Endodermal cell (in vitro differentiated cells): ENCODE data around the gene GON4L. TPM values are rescaled to one million over a fixed set of nuclear protein-coding genes. Genes with fewer than 3 reads are reported as not detected.
"Not testable (repeated sequence)": the region's sequence is repeated elsewhere in the genome, so short reads cannot be mapped to it uniquely, and the experiment has no call there.

ENCODE experiments used
- DNase-seq: peaks from one replicate; pipeline ENCODE4 v3.0.0-alpha.2; 2017
- H3K27ac ChIP-seq: 2 replicates; pipeline ENCODE4 v1.5.1; 2013; ENCODE audit warnings: mild to moderate bottlenecking, low read depth, low read length, moderate library complexity
- H3K27me3 ChIP-seq: 2 replicates; pipeline ENCODE4 v1.6.1; 2013; ENCODE audit warnings: mild to moderate bottlenecking, low read length, moderate library complexity; ENCODE audit not compliant: insufficient read depth, control insufficient read depth, poor library complexity, severe bottlenecking
- H3K36me3 ChIP-seq: 2 replicates; pipeline ENCODE4 v1.7.0; 2013; ENCODE audit warnings: mild to moderate bottlenecking, low read length, moderate library complexity; ENCODE audit not compliant: control insufficient read depth, insufficient read depth
- H3K4me1 ChIP-seq: one replicate; pipeline ENCODE4 v1.7.0; 2013; ENCODE audit warnings: low read length; ENCODE audit not compliant: control insufficient read depth, insufficient read depth
- H3K4me3 ChIP-seq: 2 replicates; pipeline ENCODE4 v1.5.1; 2013; ENCODE audit warnings: mild to moderate bottlenecking, low read length, moderate library complexity
- H3K9ac ChIP-seq: 2 replicates; pipeline ENCODE4 v1.6.1; 2013; ENCODE audit warnings: mild to moderate bottlenecking, low read length, moderate library complexity; ENCODE audit not compliant: poor library complexity, severe bottlenecking; ENCODE audit errors: extremely low read depth
- H3K9me3 ChIP-seq: 2 replicates; pipeline ENCODE4 v1.6.1; 2013; ENCODE audit warnings: mild to moderate bottlenecking, low read length, moderate library complexity; ENCODE audit not compliant: control insufficient read depth
- H3K27ac Mint-ChIP-seq: 2 replicates; pipeline ENCODE4 v1.8.0; 2020; ENCODE audit warnings: mixed read lengths
- H3K27me3 Mint-ChIP-seq: 2 replicates; pipeline ENCODE4 v1.8.0; 2021; ENCODE audit warnings: mild to moderate bottlenecking, mixed read lengths; ENCODE audit not compliant: insufficient read depth
- H3K36me3 Mint-ChIP-seq: 2 replicates; pipeline ENCODE4 v1.8.0; 2020; ENCODE audit warnings: low read depth, mixed read lengths
- H3K4me1 Mint-ChIP-seq: 2 replicates; pipeline ENCODE4 v1.8.0; 2020; ENCODE audit warnings: mixed read lengths
- H3K4me3 Mint-ChIP-seq: 2 replicates; pipeline ENCODE4 v1.8.0; 2020; ENCODE audit warnings: mild to moderate bottlenecking, moderate library complexity, mixed read lengths
- H3K9me3 Mint-ChIP-seq: 2 replicates; pipeline ENCODE4 v1.8.0; 2020; ENCODE audit warnings: mild to moderate bottlenecking, mixed read lengths
- WGBS, 2 experiments: methylation state at CpG; one replicate each; pipeline versions ENCODE4 v1.1.5 to v1.1.7; 2013; ENCODE audit warnings: missing lambda C conversion rate in 2 of 2, mixed read lengths in 1 of 2; ENCODE audit not compliant: insufficient coverage in 1 of 2, insufficient read length in 1 of 2; 5-methylcytosine and 5-hydroxymethylcytosine counted together
- total RNA-seq, 2 donors: library from RNA; stranded (reverse); fragmentation: NEBNext Ultra II Directional in 1 of 2; extraction: Animal tissue kit (Norgen Biotek cat#: 25700) in 1 of 2; gene quantifications; 2 replicates in 1 of 2; 3 replicates in 1 of 2; pipeline ENCODE4 v1.2.1, GENCODE V29; 2021
- TF ChIP-seq, protein P1 (sequence below): fragments of 200-600 bp; sonication (generic); conservative IDR thresholded peaks from 2 replicates; pipeline ENCODE4 v1.5.0; 2021; ENCODE audit warnings: antibody characterized with exemption, mild to moderate bottlenecking

Gene GON4L
- total RNA-seq, 2 donors from 2014 or later = 62.7 to 64.6 TPM

DNA sequence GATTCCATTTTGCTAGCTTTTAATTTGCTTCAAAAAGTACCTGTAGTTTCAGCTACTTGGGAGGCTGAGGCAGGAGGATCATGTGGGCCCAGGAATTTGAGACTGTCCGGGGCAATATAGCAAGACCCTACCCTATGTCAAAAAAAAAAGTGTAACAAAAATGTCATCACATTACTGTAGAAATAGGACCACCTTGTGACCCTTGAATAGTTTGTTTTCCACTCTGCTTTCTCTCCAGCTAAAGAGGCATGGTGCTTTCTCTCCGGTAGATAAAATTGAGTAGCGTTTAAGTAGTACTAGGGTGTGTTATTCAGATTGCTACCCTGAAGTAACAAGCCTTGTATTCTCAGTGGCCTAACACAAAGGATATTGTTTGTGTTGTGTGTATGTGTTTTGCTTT is 144.4 kb downstream of the GON4L start:
- peaks cover 53% of the 10 kb centered on the region for H3K36me3 ChIP-seq
- H3K27me3 ChIP-seq, H3K4me3 Mint-ChIP-seq, H3K27me3 Mint-ChIP-seq, H3K4me3 ChIP-seq, H3K4me1 ChIP-seq, H3K9ac ChIP-seq, H3K27ac ChIP-seq, H3K27ac Mint-ChIP-seq, H3K4me1 Mint-ChIP-seq, DNase-seq: not testable (repeated sequence)
- TF ChIP-seq, protein P1, sequence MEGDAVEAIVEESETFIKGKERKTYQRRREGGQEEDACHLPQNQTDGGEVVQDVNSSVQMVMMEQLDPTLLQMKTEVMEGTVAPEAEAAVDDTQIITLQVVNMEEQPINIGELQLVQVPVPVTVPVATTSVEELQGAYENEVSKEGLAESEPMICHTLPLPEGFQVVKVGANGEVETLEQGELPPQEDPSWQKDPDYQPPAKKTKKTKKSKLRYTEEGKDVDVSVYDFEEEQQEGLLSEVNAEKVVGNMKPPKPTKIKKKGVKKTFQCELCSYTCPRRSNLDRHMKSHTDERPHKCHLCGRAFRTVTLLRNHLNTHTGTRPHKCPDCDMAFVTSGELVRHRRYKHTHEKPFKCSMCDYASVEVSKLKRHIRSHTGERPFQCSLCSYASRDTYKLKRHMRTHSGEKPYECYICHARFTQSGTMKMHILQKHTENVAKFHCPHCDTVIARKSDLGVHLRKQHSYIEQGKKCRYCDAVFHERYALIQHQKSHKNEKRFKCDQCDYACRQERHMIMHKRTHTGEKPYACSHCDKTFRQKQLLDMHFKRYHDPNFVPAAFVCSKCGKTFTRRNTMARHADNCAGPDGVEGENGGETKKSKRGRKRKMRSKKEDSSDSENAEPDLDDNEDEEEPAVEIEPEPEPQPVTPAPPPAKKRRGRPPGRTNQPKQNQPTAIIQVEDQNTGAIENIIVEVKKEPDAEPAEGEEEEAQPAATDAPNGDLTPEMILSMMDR = peak; percentile 53
- H3K9me3 ChIP-seq = peaks cover 13% of the 10 kb centered on the region
- Mint-ChIP-seq H3K9me3 (peaks cover 12% of the 10 kb centered on the region), H3K36me3 (peaks cover 67% of the 10 kb centered on the region)
- 93 to 100% methylated on average over 1 to 3 of the region's 3 CpGs for WGBS, 2 experiments

DNA sequence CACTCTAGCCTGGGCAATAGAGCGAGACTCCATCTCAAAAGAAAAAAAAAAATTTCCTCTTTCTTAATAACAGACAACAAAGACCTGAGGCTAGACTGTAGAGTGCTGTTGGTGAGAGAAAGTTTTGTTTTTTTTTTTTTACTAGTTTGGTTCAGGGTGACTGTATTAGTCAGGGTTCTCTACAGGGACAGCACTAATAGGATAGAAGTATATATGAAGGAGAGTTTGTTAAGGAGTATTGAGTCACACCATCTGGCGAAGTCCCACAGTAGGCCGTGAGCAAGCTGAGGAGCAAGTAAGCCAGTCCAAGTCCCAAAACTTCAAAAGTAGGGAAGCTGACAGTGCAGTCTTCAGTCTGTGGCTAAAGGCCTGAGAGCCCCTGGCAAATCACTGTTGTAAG is 145.6 kb downstream of the GON4L start:
- H3K4me3 ChIP-seq, H3K4me1 Mint-ChIP-seq, H3K4me1 ChIP-seq, H3K4me3 Mint-ChIP-seq, H3K9ac ChIP-seq, H3K27me3 Mint-ChIP-seq, H3K27ac ChIP-seq, DNase-seq, H3K27me3 ChIP-seq: not testable (repeated sequence)
- Histone ChIP-seq H3K9me3 (peaks cover 13% of the 10 kb centered on the region), H3K36me3 (peaks cover 41% of the 10 kb centered on the region)
- Mint-ChIP-seq H3K9me3 (peaks cover 14% of the 10 kb centered on the region), H3K27ac (peak overlapping the region; percentile 64), H3K36me3 (peaks cover 60% of the 10 kb centered on the region)
- 100% methylated on average over 2 of the region's 3 CpGs; no CpG with 5 or more reads in 1 of the 2 experiments for WGBS, 2 experiments

DNA sequence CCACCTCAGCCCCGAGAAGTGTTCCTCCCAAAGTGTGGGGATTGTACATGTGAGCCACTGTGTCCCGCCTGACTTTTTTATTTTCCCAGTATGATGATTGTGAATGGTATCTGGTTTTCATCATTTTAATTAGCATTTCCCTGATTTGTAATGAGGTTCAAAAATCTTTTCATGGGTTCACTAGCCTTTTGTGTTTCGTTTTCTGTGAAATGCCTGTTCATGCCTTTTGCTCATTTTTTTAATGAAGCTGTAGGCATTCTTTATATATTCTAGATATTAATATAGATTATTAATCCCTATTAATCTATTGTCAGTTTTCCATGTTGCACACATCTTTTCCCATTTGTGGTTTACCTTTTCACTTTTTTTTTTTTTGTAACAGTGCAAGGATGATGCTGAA is 147.6 kb downstream of the GON4L start:
- 86 to 94% methylated on average over 1 to 3 of the region's 3 CpGs for WGBS, 2 experiments

More for the DNA sequence above, 147.6 kb downstream of the GON4L start:
- Mint-ChIP-seq H3K27ac (no peak overlapping the region), H3K9me3 (peaks cover 17% of the 10 kb centered on the region), H3K36me3 (peaks cover 58% of the 10 kb centered on the region), H3K4me1 (no peaks in the 10 kb centered on the region), H3K27me3 (no peaks in the 10 kb centered on the region), H3K4me3 (no peak overlapping the region)
- DNase-seq = no peak
- Histone ChIP-seq H3K27me3 (no peaks in the 10 kb centered on the region), H3K4me3 (no peak overlapping the region), H3K27ac (no peak overlapping the region), H3K9ac (no peak overlapping the region), H3K9me3 (peaks cover 13% of the 10 kb centered on the region), H3K36me3 (peaks cover 34% of the 10 kb centered on the region), H3K4me1 (no peaks in the 10 kb centered on the region)
- TF ChIP-seq, protein P1 = no peak
